Measurements from ENCODE around the gene ZDHHC22. TPM values are rescaled to one million over a fixed set of nuclear protein-coding genes. Genes with fewer than 3 reads are reported as not detected.
"Not testable (repeated sequence)": the region's sequence is repeated elsewhere in the genome, so short reads cannot be mapped to it uniquely, and the experiment has no call there.

Gene ZDHHC22
- total RNA-seq, 2 donors from 2014 or later = 0.38 to 1.7 TPM

DNA sequence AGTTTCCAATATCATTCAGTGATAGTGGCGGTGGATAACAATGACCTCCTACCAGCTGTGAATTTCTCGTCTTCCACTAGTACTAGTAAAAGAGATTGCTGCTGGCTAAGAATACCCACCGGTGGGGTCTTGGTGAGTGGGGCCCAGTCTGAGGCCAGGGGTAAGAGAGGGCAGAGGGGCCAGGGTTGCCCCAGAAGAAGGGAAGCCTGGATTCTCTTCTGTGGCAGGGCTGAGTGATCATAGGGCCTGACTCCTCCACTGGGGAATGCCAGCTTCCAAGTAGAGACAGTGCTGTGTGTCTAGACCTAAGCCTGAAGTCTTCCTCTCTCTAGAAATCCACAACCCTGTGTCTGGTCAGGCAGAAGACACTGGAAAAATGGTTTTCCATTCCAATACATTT, 34.3 kb upstream of the ZDHHC22 start:
- WGBS, 2 experiments (ENCODE audit: insufficient coverage in 1 of 2, insufficient read length in 1 of 2) = 89 to 94% methylated on average over 2 to 3 of the region's 3 CpGs
- Mint-ChIP-seq H3K4me3 (no peak overlapping the region), H3K27ac (no peak overlapping the region), H3K4me1 (no peaks in the 10 kb centered on the region), H3K36me3 (ENCODE audit: low read depth) (no peaks in the 10 kb centered on the region), H3K27me3 (ENCODE audit: insufficient read depth) (peaks cover 11% of the 10 kb centered on the region), H3K9me3 (peaks cover 1% of the 10 kb centered on the region)
- DNase-seq = no peak
- H3K27me3 ChIP-seq (ENCODE audit: control insufficient read depth, insufficient read depth, low read length, poor library complexity, severe bottlenecking) = no peaks in the 10 kb centered on the region
- H3K27ac ChIP-seq (ENCODE audit: low read depth, low read length) = no peak overlapping the region
- peaks cover 5% of the 10 kb centered on the region for H3K9me3 ChIP-seq (ENCODE audit: control insufficient read depth, low read length)
- TF ChIP-seq CTCF (conservative IDR thresholded peaks at IDR 0.05) = no peak
- H3K4me1 ChIP-seq (ENCODE audit: control insufficient read depth, insufficient read depth, low read length) = no peaks in the 10 kb centered on the region
- H3K4me3 ChIP-seq (ENCODE audit: low read length) = no peak overlapping the region
- no peaks in the 10 kb centered on the region for H3K36me3 ChIP-seq (ENCODE audit: control insufficient read depth, insufficient read depth, low read length)
- H3K9ac ChIP-seq (ENCODE audit: extremely low read depth, low read length, poor library complexity, severe bottlenecking) = no peak overlapping the region

GRCh38 chr14:77173911-77174617, 32.5 kb upstream of the ZDHHC22 start:
- not testable (repeated sequence) for DNase-seq; H3K27me3 Mint-ChIP-seq (ENCODE audit: insufficient read depth)

GRCh38 chr14:77172916-77173315, 31.3 kb upstream of the ZDHHC22 start:
- Mint-ChIP-seq H3K36me3 (ENCODE audit: low read depth) (no peaks in the 10 kb centered on the region), H3K4me3 (no peak overlapping the region), H3K27ac (no peak overlapping the region), H3K9me3 (peaks cover 14% of the 10 kb centered on the region), H3K27me3 (ENCODE audit: insufficient read depth) (peaks cover 5% of the 10 kb centered on the region), H3K4me1 (no peaks in the 10 kb centered on the region)
- Histone ChIP-seq H3K27me3 (ENCODE audit: control insufficient read depth, insufficient read depth, low read length, poor library complexity, severe bottlenecking) (no peaks in the 10 kb centered on the region), H3K4me1 (ENCODE audit: control insufficient read depth, insufficient read depth, low read length) (no peaks in the 10 kb centered on the region), H3K9me3 (ENCODE audit: control insufficient read depth, low read length) (peaks cover 20% of the 10 kb centered on the region), H3K9ac (ENCODE audit: extremely low read depth, low read length, poor library complexity, severe bottlenecking) (no peak overlapping the region), H3K36me3 (ENCODE audit: control insufficient read depth, insufficient read depth, low read length) (no peaks in the 10 kb centered on the region), H3K4me3 (ENCODE audit: low read length) (no peak overlapping the region), H3K27ac (ENCODE audit: low read depth, low read length) (no peak overlapping the region)
- WGBS, 2 experiments (ENCODE audit: insufficient coverage in 1 of 2, insufficient read length in 1 of 2) = 91 to 93% methylated on average over 5 of the region's 5 CpGs
- DNase-seq = no peak
- TF ChIP-seq CTCF (conservative IDR thresholded peaks at IDR 0.05) = no peak

More at GRCh38 chr14:77173911-77174617, 32.5 kb upstream of the ZDHHC22 start:
- H3K9me3 ChIP-seq (ENCODE audit: control insufficient read depth, low read length) = peaks cover 16% of the 10 kb centered on the region
- not testable (repeated sequence) for H3K9ac ChIP-seq (ENCODE audit: extremely low read depth, low read length, poor library complexity, severe bottlenecking); H3K4me1 Mint-ChIP-seq; H3K27ac Mint-ChIP-seq; H3K4me1 ChIP-seq (ENCODE audit: control insufficient read depth, insufficient read depth, low read length); H3K4me3 Mint-ChIP-seq; H3K36me3 Mint-ChIP-seq (ENCODE audit: low read depth); H3K27me3 ChIP-seq (ENCODE audit: control insufficient read depth, insufficient read depth, low read length, poor library complexity, severe bottlenecking); H3K4me3 ChIP-seq (ENCODE audit: low read length); H3K36me3 ChIP-seq (ENCODE audit: control insufficient read depth, insufficient read depth, low read length); H3K27ac ChIP-seq (ENCODE audit: low read depth, low read length)
- 87 to 99% methylated on average over 7 to 9 of the region's 9 CpGs for WGBS, 2 experiments (ENCODE audit: insufficient coverage in 1 of 2, insufficient read length in 1 of 2)
- H3K9me3 Mint-ChIP-seq = peaks cover 11% of the 10 kb centered on the region

All from endodermal cell (in vitro differentiated cells).